Neural progenitor cell (in vitro differentiated cells): Measurements from ENCODE around the gene LYST. TPM values are rescaled to one million over a fixed set of nuclear protein-coding genes. Genes with fewer than 3 reads are reported as not detected.
A peak's percentile ranks its signal among the peaks of the same experiment; 100 is the strongest.
"Not testable (repeated sequence)": the region's sequence is repeated elsewhere in the genome, so short reads cannot be mapped to it uniquely, and the experiment has no call there.

Source experiments
- DNase-seq: peaks from one replicate; pipeline ENCODE4 v3.0.0-alpha.2; 2016; ENCODE audit warnings: low spot score
- H2AFZ ChIP-seq: fragments of 200-600 bp; sonication (generic); replicated peaks from 2 replicates; pipeline ENCODE4 v1.6.1; 2016; ENCODE audit warnings: antibody characterized with exemption
- H3F3A ChIP-seq: fragments of 200-600 bp; sonication (generic); 2 replicates; pipeline ENCODE4 v1.6.1; 2016; ENCODE audit warnings: antibody characterized with exemption, low read depth
- H3K27ac ChIP-seq: fragments of 200-600 bp; sonication (generic); 2 replicates; pipeline ENCODE4 v1.5.1; 2016; ENCODE audit warnings: mild to moderate bottlenecking
- H3K27me3 ChIP-seq: fragments of 200-600 bp; sonication (generic); 2 replicates; pipeline ENCODE4 v1.6.1; 2016; ENCODE audit warnings: mild to moderate bottlenecking, moderate library complexity
- H3K36me3 ChIP-seq: fragments of 200-600 bp; sonication (generic); 2 replicates; pipeline ENCODE4 v1.5.1; 2016
- H3K4me1 ChIP-seq: fragments of 200-600 bp; sonication (generic); 2 replicates; pipeline ENCODE4 v1.6.1; 2016; ENCODE audit warnings: mixed run types
- H3K4me2 ChIP-seq: fragments of 200-600 bp; sonication (generic); 2 replicates; pipeline ENCODE4 v1.6.1; 2016
- H3K4me3 ChIP-seq: fragments of 200-600 bp; sonication (generic); 2 replicates; pipeline ENCODE4 v1.5.1; 2016
- H3K79me2 ChIP-seq: fragments of 200-600 bp; sonication (generic); 2 replicates; pipeline ENCODE4 v1.6.1; 2016; ENCODE audit warnings: low read depth
- H3K9ac ChIP-seq: fragments of 200-600 bp; sonication (generic); 2 replicates; pipeline ENCODE4 v1.6.1; 2016
- H3K9me3 ChIP-seq: fragments of 200-600 bp; sonication (generic); 2 replicates; pipeline ENCODE4 v1.5.1; 2016; ENCODE audit warnings: low read depth
- H4K20me1 ChIP-seq: fragments of 200-600 bp; sonication (generic); 2 replicates; pipeline ENCODE4 v1.6.1; 2016; ENCODE audit warnings: low read depth
- H3K27ac Mint-ChIP-seq: 3 replicates; pipeline ENCODE4 v1.8.0; 2021; ENCODE audit warnings: mixed read lengths
- H3K27me3 Mint-ChIP-seq: 2 replicates; pipeline ENCODE4 v1.8.0; 2022; ENCODE audit warnings: low read depth, mild to moderate bottlenecking, inconsistent platforms, moderate library complexity, mixed read lengths; ENCODE audit not compliant: insufficient read depth
- H3K36me3 Mint-ChIP-seq: 3 replicates; pipeline ENCODE4 v1.8.0; 2021; ENCODE audit warnings: mixed read lengths
- H3K4me1 Mint-ChIP-seq: 3 replicates; pipeline ENCODE4 v1.8.0; 2021; ENCODE audit warnings: mixed read lengths
- H3K4me3 Mint-ChIP-seq: 3 replicates; pipeline ENCODE4 v1.8.0; 2021; ENCODE audit warnings: mild to moderate bottlenecking, moderate library complexity, mixed read lengths
- H3K9me3 Mint-ChIP-seq: 3 replicates; pipeline ENCODE4 v1.8.0; 2020; ENCODE audit warnings: mixed read lengths
- CTCF ChIP-seq: fragments of 200-600 bp; sonication (generic); IDR thresholded peaks from 2 replicates; pipeline ENCODE4 v1.5.1; 2017; ENCODE audit warnings: antibody characterized with exemption, mild to moderate bottlenecking
- EZH2 ChIP-seq: fragments of 200-600 bp; sonication (generic); IDR thresholded peaks from 2 replicates; pipeline ENCODE4 v1.6.1; 2017; ENCODE audit warnings: antibody characterized with exemption, mild to moderate bottlenecking, moderate library complexity
- EZH2phosphoT487 ChIP-seq: fragments of 200-600 bp; sonication (generic); IDR thresholded peaks from 2 replicates; pipeline ENCODE4 v1.6.1; 2017; ENCODE audit warnings: antibody characterized with exemption
- total RNA-seq: library from RNA; depleted of rRNA; stranded (reverse); fragments of >200 nt; gene quantifications from 2 replicates; pipeline ENCODE4 v1.2.3, GENCODE V29; 2015; ENCODE audit warnings: low replicate concordance

The LYST gene
- total RNA-seq, 1 donor from 2014 or later, result 0.82 TPM

DNA sequence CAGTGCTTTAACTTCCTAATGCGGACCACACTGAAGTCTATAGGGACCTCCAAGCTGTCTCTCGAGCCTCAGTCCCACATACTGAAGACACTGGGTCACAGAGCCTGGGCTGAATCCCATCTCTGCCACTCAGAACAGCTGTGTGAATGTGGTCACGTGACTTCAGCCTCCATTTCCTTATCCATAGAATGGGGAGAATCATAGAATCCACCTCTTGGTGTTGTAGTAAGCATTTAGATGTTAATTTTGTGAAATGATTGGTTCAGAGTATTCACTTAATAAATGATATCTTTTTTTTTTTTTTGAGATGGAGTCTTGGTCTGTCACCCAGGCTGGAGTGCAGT is 41.2 kb upstream of the LYST start:
- no peak overlapping the region for H2AFZ ChIP-seq
- Mint-ChIP-seq H3K4me1 (peaks cover 33% of the 10 kb centered on the region), H3K27ac (no peak overlapping the region), H3K9me3 (peaks cover 2% of the 10 kb centered on the region), H3K4me3 (no peak overlapping the region), H3K36me3 (no peaks in the 10 kb centered on the region), H3K27me3 (peaks cover 33% of the 10 kb centered on the region)
- no peak overlapping the region for H3K27ac ChIP-seq
- H3K79me2 ChIP-seq, result no peaks in the 10 kb centered on the region
- H3K4me1 ChIP-seq, result peaks cover 11% of the 10 kb centered on the region
- no peak overlapping the region for H3K9ac ChIP-seq
- H3K4me3 ChIP-seq, result no peak overlapping the region
- no peak for TF ChIP-seq EZH2
- TF ChIP-seq CTCF, result no peak
- TF ChIP-seq EZH2phosphoT487, result no peak
- peaks cover 7% of the 10 kb centered on the region for H3F3A ChIP-seq
- no peaks in the 10 kb centered on the region for H3K36me3 ChIP-seq
- H3K9me3 ChIP-seq, result no peaks in the 10 kb centered on the region
- no peak for DNase-seq
- H3K4me2 ChIP-seq, result no peak overlapping the region
- no peaks in the 10 kb centered on the region for H4K20me1 ChIP-seq
- H3K27me3 ChIP-seq, result peaks cover 14% of the 10 kb centered on the region

DNA sequence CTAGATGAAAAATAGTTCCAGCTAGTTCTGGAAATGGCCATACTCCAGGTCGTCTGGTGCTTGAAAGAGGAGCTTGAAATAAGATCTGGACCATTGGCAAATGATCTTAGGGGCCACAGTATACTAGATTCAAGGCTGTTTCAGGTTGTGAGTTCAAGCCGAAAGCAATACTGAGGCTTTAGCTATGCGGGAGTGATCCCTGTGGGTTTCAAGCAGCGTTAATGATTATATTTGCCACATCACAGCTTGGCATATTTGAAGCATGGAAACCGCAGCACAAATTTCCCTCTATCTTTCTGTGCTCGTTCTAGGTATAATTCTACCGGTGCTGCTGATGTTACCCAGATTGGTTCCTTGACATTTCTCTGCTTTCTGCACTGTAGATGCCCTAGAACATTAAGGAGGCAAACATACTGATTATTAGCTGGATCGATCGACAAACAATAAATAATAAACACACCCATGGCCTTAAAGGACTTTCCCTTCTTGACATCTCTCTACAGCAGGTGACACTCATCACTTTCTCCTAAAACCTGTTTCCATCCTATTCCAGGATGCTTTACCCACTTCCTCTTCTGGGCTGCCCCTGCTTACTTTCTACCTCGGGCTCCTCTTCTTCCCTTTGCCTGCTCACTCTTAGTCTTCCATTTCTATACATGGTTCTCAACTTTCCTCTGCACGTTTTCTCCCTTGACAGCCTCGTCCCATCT is 40.6 kb upstream of the LYST start:
- no peaks in the 10 kb centered on the region for H4K20me1 ChIP-seq
- Mint-ChIP-seq H3K9me3 (peaks cover 2% of the 10 kb centered on the region), H3K4me3 (no peak overlapping the region), H3K27me3 (peaks cover 30% of the 10 kb centered on the region), H3K36me3 (no peaks in the 10 kb centered on the region), H3K4me1 (peaks cover 33% of the 10 kb centered on the region), H3K27ac (no peak overlapping the region)
- H3K4me1 ChIP-seq, result peaks cover 11% of the 10 kb centered on the region
- H3K9me3 ChIP-seq, result no peaks in the 10 kb centered on the region
- H3F3A ChIP-seq, result peaks cover 7% of the 10 kb centered on the region
- H3K9ac ChIP-seq, result no peak overlapping the region
- peaks cover 14% of the 10 kb centered on the region for H3K27me3 ChIP-seq
- DNase-seq, result no peak
- no peak overlapping the region for H3K4me2 ChIP-seq
- H3K36me3 ChIP-seq, result no peaks in the 10 kb centered on the region
- H3K79me2 ChIP-seq, result no peaks in the 10 kb centered on the region
- TF ChIP-seq CTCF, result no peak
- no peak for TF ChIP-seq EZH2
- no peak for TF ChIP-seq EZH2phosphoT487
- H3K4me3 ChIP-seq, result no peak overlapping the region
- no peak overlapping the region for H3K27ac ChIP-seq
- no peak overlapping the region for H2AFZ ChIP-seq

DNA sequence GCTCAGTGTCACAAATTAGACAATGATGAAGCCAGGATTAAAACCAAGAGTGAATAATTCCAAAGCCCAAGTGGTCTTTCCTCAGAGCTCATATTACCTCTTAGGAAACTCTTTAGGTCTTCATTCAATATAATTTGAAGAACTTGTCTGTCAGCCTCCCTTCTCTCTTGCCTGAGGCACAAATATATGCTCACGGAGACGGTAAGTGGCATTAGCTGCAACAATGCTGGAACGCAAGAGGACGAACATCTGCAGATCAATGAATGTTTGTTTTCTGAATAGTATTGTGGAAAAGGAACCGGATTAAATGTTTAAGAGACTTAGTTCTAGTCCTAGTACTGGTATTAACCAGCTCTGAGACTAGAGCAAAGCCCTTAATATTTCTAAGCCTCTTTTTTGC is 39.7 kb upstream of the LYST start:
- no peak for DNase-seq
- TF ChIP-seq EZH2phosphoT487, result no peak
- no peak for TF ChIP-seq CTCF
- TF ChIP-seq EZH2, result no peak
- H3K27ac ChIP-seq, result no peak overlapping the region
- no peaks in the 10 kb centered on the region for H3K9me3 ChIP-seq
- H3K4me1 ChIP-seq, result peaks cover 11% of the 10 kb centered on the region
- peaks cover 30% of the 10 kb centered on the region for H3K27me3 Mint-ChIP-seq
- H4K20me1 ChIP-seq, result no peaks in the 10 kb centered on the region
- H3K9ac ChIP-seq, result no peak overlapping the region
- H3K27ac Mint-ChIP-seq, result no peak overlapping the region
- peaks cover 24% of the 10 kb centered on the region for H3K4me1 Mint-ChIP-seq
- no peaks in the 10 kb centered on the region for H3K79me2 ChIP-seq
- H3K4me3 ChIP-seq, result no peak overlapping the region
- no peak overlapping the region for H2AFZ ChIP-seq
- H3K9me3 Mint-ChIP-seq, result peaks cover 2% of the 10 kb centered on the region
- H3K36me3 ChIP-seq, result no peaks in the 10 kb centered on the region
- H3K4me3 Mint-ChIP-seq, result no peak overlapping the region
- peaks cover 7% of the 10 kb centered on the region for H3F3A ChIP-seq
- H3K27me3 ChIP-seq, result peaks cover 13% of the 10 kb centered on the region
- no peaks in the 10 kb centered on the region for H3K36me3 Mint-ChIP-seq
- no peak overlapping the region for H3K4me2 ChIP-seq

GRCh38 chr1:235903809-235904208 is 37.1 kb upstream of the LYST start:
- H3K4me3 ChIP-seq, H3K9me3 Mint-ChIP-seq, DNase-seq, H3K4me1 Mint-ChIP-seq, H3K4me2 ChIP-seq, H3K36me3 ChIP-seq, H3F3A ChIP-seq, H3K4me1 ChIP-seq, H3K9me3 ChIP-seq, H3K27ac ChIP-seq, H3K36me3 Mint-ChIP-seq, H3K27ac Mint-ChIP-seq, H3K79me2 ChIP-seq, H2AFZ ChIP-seq, H3K9ac ChIP-seq, H4K20me1 ChIP-seq: not testable (repeated sequence)
- H3K4me3 Mint-ChIP-seq, result peak overlapping the region; percentile 39
- peaks cover 10% of the 10 kb centered on the region for H3K27me3 ChIP-seq
- H3K27me3 Mint-ChIP-seq, result peaks cover 25% of the 10 kb centered on the region
